HG02759 (cell line): Measurements from ENCODE around the gene AGBL4.
A peak's percentile ranks its signal among the peaks of the same experiment; 100 is the strongest.

Experiments used
- ATAC-seq: cut with Tn5 transposase; IDR thresholded peaks from one replicate; pipeline ENCODE4 v1.9.1; 2021; ENCODE audit warnings: mild to moderate bottlenecking, moderate library complexity; ENCODE audit not compliant: unreplicated experiment

Gene AGBL4

DNA sequence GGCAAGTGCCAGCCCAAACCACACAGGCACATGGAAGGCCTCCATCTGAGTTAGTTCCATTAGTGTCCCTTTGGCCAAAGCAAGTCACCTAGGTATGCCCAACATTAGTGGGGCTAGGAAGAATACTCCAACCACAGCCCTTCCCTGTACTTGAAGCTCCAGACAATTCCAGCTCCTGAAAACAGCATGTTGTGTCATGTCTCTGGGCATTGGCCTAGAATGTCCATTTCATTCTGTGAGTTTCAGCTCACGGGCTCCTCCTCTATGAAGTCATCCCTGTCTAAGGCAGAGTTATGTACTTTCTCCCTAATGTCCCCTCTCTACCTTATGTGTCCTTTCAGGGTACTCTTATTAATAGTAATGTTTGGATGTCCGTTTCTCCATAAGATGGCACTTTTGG, 1455.3 kb downstream of the AGBL4 start:
- no peak for ATAC-seq

DNA sequence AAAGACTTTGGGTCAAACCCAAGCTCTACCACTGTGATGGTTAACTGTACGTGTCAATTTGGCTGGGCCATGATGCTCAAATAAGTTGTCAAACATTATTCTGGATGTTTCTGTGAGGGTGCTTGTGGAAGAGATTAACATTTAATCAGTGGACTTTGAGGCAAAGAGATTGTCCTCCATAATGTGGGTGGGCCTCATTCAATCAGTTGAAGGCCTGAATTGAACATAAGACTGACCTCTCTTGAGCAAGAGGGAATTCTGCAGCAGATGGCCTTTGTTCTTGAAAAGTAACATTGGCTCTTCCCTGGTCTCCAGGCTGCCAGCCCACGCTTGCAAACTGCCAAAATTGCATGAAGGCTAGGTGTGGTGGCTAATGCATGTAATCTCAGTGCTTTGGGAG, 1457.3 kb downstream of the AGBL4 start:
- no peak for ATAC-seq

DNA sequence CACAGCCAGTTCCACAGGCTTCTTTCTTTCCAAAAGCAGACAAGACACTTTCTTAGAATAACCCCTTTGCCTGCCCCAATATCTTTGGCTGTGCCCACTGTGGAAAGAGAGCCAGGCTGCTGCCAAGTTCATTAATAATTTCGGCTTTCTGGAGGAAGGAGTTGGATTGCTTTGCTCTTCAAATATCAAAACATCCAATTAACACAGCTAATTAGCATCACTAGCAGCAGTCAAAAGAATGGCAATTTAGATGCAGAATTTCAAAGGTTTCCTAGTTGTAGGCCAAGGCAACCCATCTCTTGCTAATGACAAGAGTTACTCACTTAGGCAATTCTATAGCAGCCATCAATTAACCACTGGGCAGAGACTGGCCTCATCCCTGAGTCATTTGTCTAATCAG, 1460.7 kb downstream of the AGBL4 start:
- ATAC-seq = no peak

DNA sequence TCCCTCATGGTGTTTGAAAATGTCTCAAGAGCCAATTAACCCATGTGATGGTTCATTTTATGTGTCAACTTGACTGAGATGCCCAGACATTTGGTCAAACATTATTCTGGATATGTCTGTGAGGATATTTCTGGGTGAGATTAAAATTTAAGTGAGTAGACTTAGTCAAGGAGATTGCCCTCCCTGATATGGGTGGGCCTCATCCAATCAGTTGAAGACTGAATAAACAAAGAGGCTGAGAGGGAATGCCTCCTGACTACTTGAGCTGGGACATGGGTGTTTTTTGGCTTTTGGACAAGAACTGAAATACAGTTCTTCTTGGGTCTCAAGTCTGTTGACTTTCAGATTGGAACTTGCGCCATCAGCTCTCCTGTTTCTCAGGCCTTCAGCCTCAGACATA, 1462.3 kb downstream of the AGBL4 start:
- no peak for ATAC-seq

DNA sequence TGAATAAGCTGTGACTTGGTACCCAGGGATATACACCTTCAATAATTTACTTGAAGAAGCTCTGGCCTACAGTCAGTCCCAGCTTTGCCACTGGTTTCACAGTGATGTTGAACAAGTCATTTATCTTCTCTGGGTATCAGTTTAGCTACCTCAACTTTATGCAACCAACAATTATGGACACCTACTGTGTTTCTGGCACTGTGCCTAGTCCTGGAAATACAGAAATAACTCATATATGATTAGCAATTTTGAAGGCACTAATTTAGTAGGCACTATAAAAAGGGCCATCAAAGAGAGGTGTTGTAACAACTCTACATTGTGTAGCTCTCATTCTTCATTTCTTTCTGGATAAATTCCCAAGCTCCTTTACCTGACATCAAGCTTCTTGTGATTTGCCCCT, 1463.2 kb downstream of the AGBL4 start:
- ATAC-seq = no peak

DNA sequence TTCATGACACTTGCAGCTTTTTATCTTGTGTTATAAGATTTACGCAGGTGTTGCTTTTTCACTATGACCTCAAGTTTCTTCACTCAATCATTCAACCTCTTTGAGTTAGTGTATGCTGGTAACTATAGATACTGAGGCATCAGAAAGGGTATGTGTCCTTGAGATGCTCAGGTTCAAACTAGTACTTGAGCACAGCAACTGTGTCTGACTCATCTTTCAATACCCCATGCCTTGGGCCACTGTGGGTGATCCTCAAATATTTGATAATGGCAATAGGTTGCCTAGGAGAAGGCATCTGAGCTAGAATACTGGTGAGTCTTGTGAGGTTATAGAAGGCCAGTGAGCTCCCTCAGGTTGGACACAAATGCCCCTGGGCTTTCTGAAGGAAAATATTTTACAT, 1463.6 kb downstream of the AGBL4 start:
- ATAC-seq = no peak

DNA sequence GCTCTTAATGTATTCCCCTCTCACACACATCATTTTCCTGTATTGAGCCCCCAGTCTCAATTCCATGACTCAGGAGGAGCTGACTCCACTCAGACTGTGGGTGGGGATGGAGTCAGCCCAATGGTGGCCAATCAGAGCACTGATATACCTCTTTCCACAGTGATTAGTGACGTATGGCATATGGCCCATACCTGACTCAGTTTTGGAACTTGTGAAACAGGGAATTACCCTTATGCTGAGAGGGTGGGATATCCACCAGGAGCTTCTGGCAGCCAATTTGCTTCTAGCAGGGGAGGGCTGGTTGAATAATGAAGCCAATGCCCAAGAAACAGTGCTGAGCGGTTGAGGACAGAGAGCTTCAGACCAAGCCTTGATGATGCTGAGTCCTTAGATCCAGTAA, 1465.4 kb downstream of the AGBL4 start:
- ATAC-seq = no peak

DNA sequence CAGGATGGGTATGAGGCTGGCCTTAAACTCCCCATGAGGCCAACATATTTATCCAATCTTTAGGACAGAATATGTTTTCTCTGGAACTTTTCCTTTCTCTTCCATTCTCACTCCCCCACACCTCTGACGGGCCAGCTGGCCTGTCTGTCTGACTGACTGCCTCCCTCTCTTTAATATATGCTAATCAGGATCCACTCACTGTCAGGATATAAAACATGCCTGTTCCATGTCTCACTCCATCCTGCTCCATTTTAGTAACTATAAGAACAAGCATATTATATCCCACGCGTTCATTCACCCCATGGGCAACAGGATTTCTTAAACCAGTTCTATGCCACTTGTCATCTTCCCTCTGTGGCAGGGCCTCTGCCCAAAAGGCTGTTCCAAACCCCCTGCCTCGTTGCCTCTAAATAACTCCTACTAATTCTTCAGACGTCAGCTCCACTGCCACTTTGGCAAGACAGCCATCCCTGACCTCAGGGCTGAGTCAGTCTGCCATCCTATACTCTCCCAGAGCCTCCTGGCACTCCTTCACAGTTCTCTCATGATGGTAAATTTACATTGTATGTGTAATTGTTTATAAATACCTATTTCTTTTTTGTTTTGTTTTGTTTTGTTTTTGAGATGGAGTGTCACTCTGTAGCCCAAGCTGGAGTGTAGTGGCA, 1467.4 kb downstream of the AGBL4 start:
- no peak for ATAC-seq

DNA sequence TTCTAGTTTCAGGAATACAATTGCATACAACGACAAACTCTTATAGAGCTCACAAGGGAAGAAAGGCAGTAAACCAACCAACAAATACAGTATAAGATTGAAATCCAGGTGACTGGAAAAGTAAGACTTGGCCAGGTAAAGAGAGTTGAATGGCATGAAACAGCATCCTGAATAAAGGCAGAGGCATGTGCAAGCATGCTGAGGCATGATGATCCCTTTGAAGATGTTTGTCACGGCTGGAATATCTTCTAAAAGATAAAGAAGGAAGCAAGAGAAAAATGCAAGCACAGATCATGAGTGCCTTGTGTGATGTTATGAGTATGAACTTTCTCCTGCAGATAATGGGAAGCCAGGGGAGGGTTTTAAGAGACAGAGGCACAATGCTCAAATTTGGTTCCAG, 1468.5 kb downstream of the AGBL4 start:
- ATAC-seq = no peak

DNA sequence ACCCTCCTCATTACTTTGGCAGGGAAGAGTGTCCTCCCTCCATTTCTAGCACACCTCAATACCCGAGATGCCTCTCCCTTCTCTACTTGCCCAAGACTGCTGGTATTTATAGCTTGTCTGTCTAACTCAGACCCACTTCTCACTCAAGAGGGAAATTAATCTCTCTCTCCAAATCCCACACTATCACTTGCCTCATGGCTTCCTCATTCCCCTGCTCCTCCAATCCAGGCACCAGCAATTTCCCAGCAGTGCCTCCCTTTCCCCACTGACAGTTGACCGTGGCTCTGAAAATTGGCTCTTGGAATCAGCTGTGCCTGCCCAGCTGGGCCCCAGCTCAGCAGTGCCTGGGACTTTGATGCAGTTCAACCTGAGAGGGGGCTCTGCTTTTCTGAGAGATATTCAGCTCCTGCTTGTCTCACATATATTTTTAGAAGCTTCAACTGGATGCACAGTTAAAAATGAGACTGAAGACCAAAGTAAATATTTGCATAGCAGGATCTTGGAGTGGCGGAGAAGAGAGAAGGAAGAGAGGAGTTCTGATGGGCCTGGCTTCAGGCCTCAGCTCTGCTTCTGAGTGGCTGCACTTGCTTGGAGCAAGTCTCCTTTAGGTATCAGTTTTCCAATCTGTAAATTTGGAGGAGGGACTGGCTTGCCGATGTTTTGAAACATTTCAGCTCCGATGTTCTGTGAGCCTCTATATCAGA, 1470.7 kb downstream of the AGBL4 start:
- ATAC-seq = no peak

DNA sequence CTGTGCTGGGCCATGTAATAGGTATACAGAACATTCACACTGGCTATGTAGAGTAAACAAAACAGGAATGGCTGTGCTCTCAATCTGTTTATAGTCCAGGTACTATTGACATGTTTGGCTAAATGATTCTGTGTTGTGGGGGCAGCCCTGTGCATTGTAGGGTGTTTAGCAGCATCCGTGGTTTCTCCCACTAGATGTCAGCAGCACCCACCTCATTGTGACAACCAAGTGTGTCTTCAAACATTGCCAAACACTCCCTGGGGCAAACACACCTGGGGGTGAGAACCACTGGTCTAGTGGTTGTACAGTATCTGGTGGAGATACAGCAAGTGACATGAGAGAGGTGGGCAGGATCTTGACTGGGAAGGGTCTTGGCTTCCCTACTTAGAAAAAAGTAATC, 1471.3 kb downstream of the AGBL4 start:
- no peak for ATAC-seq

DNA sequence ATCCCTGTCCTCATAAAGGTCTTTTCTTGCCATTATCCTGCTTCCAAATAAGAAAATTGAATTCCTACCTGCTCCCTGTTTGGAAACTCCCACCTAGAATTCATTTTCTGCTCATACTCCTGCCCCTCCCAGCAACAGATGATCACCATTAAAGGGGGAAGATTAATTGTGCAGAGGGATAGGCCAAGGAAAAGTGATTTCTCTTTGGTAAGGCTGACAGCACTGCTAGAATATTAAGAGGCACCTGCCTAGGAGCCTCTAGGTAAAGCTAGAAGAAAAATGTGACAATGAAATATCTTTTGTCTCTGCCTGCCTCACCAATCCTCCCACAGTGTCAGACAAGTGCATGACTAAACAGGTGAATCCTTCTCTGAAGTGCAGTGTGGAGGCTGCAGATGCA, 1474.8 kb downstream of the AGBL4 start:
- ATAC-seq = no peak

DNA sequence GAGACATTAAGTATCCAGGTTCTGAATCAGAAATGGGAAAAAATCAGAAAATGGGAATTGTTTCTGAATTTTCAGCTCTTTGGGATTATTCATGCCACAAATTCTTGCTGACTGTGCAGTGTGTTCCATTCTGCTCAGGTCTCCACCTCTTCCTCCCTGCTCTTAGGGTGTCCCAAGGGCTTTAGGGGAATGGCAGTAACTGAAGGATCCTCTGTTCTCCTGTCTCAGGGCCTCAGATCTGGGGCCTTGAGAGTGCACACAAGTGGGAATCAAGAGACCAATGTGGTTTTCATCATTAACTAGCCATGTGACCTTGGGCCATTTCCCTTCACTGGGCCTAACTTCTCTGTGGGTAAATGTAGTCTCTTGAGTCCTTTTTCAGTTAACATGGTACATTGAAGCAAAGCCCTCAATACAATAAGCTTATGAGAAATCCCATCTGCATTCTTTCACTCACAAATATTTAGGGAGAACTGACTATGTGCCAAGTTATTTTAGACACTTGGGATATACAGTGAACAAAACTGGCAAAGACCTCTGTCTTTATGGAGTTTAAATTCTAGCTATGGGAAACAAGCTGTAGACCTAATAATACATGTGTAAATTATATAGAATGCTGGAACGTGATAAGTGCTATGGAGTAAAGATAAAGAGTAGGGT, 1476.1 kb downstream of the AGBL4 start:
- ATAC-seq = no peak

DNA sequence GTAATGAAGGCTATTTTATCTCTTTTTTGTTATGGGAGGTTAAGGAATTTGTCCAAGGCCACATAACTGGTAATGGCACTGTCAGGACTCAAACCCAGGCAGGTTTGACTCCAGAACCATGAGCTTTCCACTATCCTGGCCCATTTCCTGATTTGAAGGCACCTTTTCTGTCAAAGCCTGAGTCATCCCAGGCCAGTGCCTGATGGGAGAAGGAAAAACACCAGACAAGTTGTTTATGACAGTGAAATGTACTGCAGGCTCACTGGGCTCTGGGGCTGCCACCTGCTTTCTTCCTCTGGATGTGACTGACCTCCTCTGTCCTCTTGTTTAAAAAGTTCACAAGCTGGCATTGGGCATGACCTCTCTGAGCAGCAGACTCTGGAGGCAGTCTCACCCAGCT, 1479.9 kb downstream of the AGBL4 start:
- no peak for ATAC-seq

DNA sequence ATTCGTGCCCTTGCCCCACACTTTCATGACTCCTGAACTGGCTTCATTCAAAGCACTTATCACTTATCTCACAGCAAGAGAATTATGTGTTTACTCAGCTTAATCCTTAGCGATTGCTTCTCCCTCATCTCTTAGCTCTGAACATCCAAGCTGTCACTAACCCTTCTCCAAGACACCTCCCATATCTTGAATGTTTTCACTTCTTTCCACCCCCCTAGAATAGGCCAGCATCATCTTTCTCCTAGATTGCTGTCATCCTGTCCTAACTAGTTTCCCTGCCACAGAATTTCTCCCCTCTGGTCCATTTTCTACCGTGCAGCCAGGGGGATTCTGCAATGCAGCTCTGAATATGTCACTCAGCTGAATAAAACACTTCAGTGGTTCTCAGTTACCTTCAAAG, 1483.2 kb downstream of the AGBL4 start:
- ATAC-seq = no peak

DNA sequence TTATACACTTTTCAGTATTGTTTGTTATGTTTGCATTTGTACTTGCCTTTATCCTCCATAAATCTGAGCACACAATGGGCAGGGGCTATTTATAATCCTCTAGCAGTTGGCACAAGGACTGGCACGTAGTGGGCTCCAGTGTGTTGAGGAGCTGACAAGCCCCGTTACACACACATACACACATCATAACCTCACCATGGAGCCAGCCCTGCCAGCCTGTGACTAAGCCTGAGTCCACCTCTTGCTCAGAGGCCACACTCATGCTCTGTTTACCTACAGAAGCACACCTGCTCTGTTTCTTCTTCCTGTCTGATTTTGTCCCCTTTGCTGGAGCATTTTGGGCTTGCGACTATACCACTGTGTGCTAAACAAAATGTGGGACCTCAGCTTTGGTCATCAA, 1487.3 kb downstream of the AGBL4 start:
- ATAC-seq = no peak

DNA sequence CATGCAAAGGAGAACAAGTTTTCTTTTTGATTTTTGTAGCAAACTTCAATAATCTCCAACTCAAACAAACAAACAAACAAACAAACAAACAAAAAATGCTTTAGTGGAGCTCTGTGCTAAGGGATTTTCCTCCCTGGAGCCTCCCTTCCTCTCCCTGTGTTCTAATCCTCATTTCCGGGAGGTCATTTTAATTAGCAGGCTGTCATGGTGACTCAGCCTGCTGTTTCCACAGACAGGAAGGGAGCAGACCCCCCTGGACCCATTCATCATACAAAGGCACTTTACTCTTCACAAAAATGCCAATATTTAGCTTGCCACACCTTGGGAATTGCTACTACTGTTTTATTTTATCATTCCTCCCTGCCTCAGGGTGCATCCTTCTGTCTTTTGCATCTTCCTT, 1490.8 kb downstream of the AGBL4 start:
- ATAC-seq = no peak

DNA sequence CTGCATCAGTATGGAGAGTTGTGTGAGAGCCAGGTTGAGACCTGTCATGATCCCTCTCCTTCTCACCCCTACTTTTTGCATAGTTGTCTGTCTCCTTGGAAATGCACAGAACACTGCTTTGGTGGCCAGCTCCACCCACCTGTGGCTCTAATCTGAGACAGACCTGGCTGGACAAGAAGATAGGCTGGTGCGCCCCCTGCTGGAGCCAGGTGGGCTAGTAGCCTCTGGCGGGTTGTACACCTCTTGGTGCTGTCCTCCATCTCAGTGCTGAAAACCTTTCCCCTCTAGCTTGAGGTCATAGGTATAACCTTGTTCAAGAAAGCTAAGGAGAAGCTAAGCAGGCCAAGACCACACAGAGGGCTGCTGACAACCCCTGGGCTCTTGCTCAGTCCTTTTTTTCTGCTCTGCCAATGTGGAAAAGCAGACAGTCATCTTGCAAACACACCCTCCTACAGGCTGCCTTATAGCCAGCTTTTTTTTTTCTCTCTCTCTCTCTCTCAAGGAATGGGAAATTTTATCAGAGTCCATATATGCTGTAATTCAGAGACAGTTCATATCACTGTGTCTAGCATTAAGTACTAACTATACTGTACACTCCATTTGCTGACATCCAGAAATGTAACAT, 1492.9 kb downstream of the AGBL4 start:
- ATAC-seq = peak; percentile 85

DNA sequence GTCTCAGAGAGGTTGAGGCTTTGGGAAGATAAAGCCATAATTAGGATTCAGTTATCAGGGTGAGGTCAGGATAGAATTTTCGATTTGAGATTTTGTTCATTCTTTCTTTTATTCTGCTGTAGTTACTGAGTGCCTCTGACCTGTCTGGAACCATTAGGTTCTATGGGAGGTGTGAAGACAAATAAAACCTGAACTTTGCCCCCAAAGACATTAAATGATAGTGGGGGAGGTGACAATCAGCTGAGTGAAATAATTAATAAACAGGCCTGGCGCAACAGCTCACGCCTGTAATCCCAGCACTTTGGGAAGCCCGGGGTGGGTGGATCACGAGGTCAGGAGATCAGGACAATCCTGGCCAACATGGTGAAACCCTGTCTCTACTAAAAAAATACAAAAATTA, 1496.7 kb downstream of the AGBL4 start:
- no peak for ATAC-seq

DNA sequence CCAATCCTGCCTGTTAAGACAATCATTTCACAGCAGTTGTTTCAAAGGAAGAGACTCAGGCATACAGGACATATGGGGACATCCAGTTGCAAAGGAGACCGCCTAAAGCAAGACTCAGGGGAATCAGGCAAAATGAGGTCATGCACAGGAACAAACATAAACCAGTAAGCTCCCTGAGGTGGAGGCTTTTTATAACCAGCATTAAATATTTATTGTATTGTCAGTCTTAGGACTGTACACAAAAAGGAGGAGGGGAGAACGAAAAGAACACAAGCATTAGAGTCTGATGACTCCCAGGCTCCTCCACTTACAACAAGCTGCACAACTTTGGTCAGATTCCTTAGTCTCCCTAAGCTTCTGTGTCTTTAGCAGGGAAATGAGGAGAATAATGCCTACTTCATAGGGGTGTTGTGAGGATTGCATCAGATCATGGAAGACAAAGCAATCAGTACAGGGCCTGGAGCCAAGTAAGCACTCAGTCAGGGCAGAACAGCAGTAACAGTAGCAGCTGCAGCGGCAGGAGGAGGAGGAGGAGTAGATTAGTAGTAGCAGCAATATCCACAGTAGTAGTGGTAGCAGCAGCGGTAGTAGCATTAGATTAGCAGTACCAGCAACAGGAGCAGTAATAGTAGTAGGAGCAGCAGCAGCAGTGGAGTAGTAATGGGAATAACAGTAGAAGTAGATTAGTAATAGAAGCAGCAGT, 1497.6 kb downstream of the AGBL4 start:
- no peak for ATAC-seq

DNA sequence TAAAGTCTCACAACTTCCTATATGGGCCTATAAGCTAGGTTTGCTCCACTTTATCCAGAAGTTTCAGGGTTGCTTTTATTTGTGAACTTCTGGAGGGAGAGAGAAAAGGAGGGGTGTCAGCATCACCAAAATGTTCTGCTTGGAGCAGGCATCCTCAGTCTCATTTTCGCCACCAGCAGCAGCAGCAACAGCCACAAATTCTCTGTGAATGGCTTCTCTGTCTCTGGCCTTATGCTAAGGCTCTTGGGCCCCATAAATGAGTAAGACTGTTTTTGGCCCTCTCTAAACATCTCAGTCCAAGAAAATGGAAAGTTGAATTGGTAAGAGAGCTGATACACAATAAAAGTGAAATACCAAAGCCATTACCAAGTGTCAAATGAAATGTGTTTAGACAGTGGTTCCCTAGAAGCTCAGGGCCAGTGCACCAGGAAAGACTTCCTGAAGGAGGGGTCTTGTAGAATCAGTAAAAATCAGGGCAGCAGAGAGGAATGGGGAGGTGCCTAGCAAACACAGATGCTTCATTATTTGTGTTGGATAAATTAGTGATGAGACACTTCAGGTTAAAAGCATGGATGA, 1498.8 kb downstream of the AGBL4 start:
- no peak for ATAC-seq
